ENCODE results near the gene RIPK1. TPM values are rescaled to one million over a fixed set of nuclear protein-coding genes. Genes with fewer than 3 reads are reported as not detected.
"Not testable (repeated sequence)": the region's sequence is repeated elsewhere in the genome, so short reads cannot be mapped to it uniquely, and the experiment has no call there.

Gene RIPK1
- total and polyA plus RNA-seq, 2 donors = 22.4 to 24.5 TPM

DNA sequence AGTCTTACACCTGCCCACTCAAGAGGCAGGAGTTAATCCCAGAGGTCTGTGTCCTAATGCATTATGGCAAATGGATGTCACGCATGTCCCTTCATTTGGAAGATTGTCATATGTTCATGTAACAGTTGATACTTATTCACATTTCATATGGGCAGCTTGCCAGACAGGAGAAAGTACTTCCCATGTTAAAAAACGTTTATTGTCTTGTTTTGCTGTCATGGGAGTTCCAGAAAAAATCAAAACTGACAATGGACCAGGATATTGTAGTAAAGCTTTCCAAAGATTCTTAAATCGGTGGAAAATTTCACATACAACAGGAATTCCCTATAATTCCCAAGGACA lies 13.2 kb upstream of the RIPK1 start:
- H3K27ac ChIP-seq (ENCODE audit: low read depth); DNase-seq (ENCODE audit: extremely low spot score); H3K4me1 ChIP-seq (ENCODE audit: insufficient read depth); H3K4me3 ChIP-seq (ENCODE audit: low read depth, low read length); H3K36me3 ChIP-seq (ENCODE audit: insufficient read depth): not testable (repeated sequence)
- 56% methylated on average over 3 of the region's 3 CpGs for WGBS

DNA sequence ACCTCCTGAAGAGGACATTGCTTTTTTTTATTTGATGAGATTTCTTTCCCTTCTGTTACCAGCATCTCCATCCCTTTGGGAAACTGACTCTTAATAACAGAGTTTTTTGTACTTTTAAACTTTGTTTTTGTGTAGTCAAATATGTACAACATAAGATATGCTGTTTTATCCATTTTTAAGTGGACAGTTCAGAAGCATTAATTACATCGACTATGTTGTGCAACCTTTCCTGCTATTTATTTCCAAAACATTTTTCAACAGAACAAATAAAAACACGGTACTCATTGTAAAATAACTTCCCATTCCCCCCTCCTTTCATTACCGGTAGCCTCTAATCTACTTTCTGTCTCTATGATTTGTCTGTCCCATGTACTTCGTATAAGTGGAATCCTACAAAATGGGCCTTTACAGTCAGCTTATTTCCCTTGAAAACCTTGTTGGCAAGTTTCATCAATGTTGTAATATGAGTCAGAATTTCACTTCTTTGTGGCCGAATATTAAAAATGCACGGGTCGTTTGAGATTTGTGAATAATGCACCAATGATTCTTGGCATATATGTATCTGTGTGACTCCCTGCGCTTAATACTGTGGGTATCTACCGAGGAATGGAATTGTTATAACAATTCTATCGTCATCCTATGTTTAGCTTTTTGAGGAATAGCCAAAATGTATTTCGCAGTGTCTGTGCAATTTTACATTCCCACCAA lies 11.1 kb upstream of the RIPK1 start:
- no peaks in the 10 kb centered on the region for H3K36me3 ChIP-seq (ENCODE audit: insufficient read depth)
- H3K27ac ChIP-seq (ENCODE audit: low read depth) = no peak overlapping the region
- no peaks in the 10 kb centered on the region for H3K4me1 ChIP-seq (ENCODE audit: insufficient read depth)
- H3K4me3 ChIP-seq (ENCODE audit: low read depth, low read length) = no peak overlapping the region
- WGBS = 82% methylated on average over 11 of the region's 11 CpGs
- DNase-seq (ENCODE audit: extremely low spot score) = no peak

DNA sequence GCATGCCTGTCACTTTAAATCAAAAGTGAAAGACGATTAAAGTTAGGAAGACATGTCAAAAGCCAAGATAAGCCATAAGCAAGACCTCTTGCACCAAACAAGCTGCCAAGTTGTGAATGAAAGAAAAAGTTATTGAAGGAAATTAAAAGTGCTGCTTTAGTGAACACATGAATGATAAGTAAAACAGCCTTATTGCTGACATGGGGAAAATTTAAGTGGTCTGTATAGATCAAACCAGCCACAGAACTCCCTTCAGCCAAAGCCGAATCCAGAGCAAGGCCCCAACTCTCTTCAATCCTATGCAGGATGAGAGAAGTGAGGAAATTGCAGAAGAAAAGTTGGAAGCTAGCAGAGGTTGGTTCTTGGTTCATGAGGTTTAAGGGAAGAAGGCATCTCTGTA lies 9.3 kb upstream of the RIPK1 start:
- no peak for DNase-seq (ENCODE audit: extremely low spot score)
- H3K4me3 ChIP-seq (ENCODE audit: low read depth, low read length) = no peak overlapping the region
- H3K4me1 ChIP-seq (ENCODE audit: insufficient read depth) = no peaks in the 10 kb centered on the region
- no peaks in the 10 kb centered on the region for H3K36me3 ChIP-seq (ENCODE audit: insufficient read depth)
- 62% methylated on average over 2 of the region's 2 CpGs for WGBS
- H3K27ac ChIP-seq (ENCODE audit: low read depth) = no peak overlapping the region

DNA sequence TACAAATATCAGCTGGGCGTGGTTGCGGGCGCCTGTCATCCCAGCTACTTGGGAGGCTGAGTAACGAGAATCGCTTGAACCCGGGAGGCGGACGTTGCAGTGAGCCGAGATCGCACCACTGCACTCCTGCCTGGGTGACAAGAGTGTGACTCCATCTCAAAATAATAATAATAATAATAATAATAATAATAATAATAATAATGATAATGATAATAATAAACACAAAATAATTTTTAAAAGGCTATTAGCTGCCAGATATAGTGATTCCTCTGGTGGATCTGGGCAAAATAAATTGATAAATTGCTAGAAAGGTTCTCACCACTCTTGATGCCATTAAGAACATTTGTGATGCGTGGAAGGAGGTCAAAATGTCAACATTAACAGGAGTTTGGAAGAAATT lies 8.2 kb upstream of the RIPK1 start:
- DNase-seq (ENCODE audit: extremely low spot score); H3K36me3 ChIP-seq (ENCODE audit: insufficient read depth); H3K27ac ChIP-seq (ENCODE audit: low read depth); H3K4me1 ChIP-seq (ENCODE audit: insufficient read depth); H3K4me3 ChIP-seq (ENCODE audit: low read depth, low read length): not testable (repeated sequence)
- 96% methylated on average over 11 of the region's 11 CpGs for WGBS

DNA sequence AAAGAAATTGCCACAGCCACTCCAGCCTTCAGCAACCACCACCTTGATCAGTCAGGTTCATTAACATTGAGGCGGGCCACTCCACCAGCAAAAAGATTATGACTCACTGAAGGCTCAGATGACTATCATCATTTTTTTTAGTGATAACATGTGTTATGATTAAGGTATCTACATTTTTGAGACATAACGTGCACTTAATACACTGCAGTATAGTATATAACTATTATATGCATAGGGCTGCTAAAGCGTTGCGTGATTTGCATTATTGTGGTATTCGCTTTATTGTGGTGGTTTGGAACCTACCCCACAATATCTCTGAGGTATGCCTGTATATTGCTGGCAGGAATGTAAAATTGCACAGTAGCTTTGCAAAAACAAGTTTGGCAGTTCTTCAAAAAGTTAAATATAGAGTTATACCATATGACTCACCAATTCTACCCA lies 6.8 kb upstream of the RIPK1 start:
- 86% methylated on average over 5 of the region's 5 CpGs for WGBS
- Histone ChIP-seq H3K36me3 (ENCODE audit: insufficient read depth) (no peaks in the 10 kb centered on the region), H3K4me3 (ENCODE audit: low read depth, low read length) (no peak overlapping the region), H3K4me1 (ENCODE audit: insufficient read depth) (no peaks in the 10 kb centered on the region), H3K27ac (ENCODE audit: low read depth) (no peak overlapping the region)
- DNase-seq (ENCODE audit: extremely low spot score) = no peak

DNA sequence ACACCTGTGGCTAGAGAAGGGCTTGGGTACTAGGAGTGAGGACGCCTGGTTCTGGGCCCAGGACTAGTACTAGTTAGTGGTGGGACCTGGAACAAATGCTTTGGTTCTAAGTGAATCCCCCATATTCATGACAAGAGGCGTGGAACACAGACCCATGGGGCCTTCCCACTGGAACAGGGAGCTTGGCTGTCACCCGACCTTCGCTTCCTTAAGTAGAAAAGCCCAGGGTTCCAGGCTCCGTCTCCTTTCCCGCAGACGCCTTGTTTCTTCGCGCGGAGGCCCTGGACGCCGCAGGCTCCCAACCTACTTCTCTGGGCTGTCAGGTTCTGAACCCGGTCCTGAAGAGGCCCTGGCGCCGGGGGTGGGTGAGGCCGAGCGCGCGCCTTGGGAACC lies 5.0 kb upstream of the RIPK1 start:
- Histone ChIP-seq H3K27ac (ENCODE audit: low read depth) (peak overlapping the region; percentile 97), H3K4me3 (ENCODE audit: low read depth, low read length) (peak overlapping the region; percentile 75)
- not testable (repeated sequence) for H3K4me1 ChIP-seq (ENCODE audit: insufficient read depth); H3K36me3 ChIP-seq (ENCODE audit: insufficient read depth); DNase-seq (ENCODE audit: extremely low spot score)
- WGBS = 4% methylated on average over 14 of the region's 19 CpGs

DNA sequence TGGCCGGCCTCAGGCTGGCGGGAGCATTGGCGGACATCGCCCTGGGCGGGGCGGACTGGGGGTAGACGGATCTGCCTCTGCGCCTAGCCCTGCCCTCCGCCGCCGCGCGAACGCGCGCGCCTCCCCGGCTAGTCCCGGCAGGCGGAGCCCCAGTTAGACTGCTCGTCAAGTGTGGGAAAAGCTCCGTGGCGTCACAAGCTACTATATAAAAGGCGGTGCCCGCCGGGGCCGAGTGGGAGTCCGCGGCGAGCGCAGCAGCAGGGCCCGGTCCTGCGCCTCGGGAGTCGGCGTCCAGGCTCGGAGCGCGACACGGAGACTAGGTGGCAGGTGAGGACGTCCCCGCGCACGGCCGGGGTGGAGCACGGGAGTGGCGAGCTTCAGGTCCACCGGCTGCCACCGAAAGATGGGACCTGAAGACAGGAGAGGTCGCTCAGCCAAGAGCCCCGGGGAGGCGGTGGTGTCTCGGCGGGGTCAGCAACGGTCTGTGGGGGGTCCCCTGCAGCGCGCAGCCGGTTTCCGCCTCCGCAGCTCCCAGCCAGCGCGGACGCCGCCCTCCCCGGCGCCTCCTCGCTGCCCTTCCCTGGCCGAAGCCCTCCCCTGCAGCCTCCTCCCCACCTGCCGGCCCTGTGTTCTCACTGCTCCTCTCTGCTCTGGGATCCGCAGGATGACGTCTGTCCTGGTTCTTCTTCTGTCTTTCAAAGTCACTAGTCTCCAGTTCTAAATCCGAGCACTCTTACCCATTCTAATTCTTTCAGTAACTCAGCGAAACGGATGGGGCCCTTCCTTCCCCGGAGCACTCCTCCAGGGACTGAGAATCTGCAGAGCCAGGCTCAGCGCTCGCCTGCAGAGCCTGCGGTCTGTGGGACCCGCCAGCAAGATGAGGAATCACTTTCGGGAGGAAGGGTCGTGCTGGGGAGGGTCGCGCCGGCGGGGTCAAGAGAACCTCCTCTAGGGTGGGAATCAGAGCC lies 4.3 kb upstream of the RIPK1 start:
- DNase-seq (ENCODE audit: extremely low spot score) = peak; percentile 56
- WGBS = under 1% methylated on average over 85 of the region's 85 CpGs
- Histone ChIP-seq H3K4me3 (ENCODE audit: low read depth, low read length) (peak overlapping the region; percentile 75), H3K4me1 (ENCODE audit: insufficient read depth) (no peaks in the 10 kb centered on the region), H3K27ac (ENCODE audit: low read depth) (peak overlapping the region; percentile 97), H3K36me3 (ENCODE audit: insufficient read depth) (no peaks in the 10 kb centered on the region)

DNA sequence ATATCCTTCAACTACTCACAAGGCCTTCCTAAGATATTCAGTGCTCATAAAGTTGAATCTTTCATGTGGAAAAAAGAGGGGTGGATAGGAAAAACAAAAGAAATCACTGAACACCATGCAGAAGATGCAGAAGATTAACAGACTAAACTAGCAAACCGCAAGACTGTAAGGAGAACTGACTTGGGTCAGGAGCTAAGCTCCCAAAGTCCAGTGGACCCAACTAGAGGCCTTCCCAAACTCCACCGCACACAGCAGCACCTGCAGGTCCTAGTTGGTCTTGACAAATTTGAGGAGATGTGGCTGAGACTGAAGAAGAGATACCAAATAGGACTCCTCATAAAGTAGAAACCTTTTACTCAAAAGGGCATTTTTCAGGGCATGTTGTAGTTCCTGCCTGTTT lies 3.3 kb downstream of the RIPK1 start:
- H3K36me3 ChIP-seq (ENCODE audit: insufficient read depth) = no peaks in the 10 kb centered on the region
- H3K4me3 ChIP-seq (ENCODE audit: low read depth, low read length) = no peak overlapping the region
- no peak for DNase-seq (ENCODE audit: extremely low spot score)
- no peak overlapping the region for H3K27ac ChIP-seq (ENCODE audit: low read depth)
- WGBS = 92% methylated on average over 2 of the region's 2 CpGs
- H3K4me1 ChIP-seq (ENCODE audit: insufficient read depth) = peaks cover 4% of the 10 kb centered on the region

DNA sequence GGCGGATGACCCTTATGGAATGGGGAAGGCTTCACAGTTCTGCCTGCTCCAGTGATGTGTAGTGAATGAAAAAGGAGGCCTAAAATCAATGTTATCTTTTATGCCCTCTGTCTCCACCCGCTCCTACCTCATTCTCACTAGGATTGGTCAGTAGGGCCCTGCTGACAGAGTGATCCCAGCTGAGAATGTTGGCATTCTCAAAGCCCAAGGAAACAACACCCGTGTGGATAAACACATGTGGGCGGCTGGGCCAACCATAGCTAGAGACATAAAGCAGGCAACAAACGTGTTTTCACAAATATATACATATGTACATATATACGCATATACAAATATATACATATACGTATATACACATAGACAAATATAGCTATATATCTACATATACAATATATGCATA lies 4.5 kb downstream of the RIPK1 start:
- H3K27ac ChIP-seq (ENCODE audit: low read depth) = no peak overlapping the region
- peaks cover 4% of the 10 kb centered on the region for H3K4me1 ChIP-seq (ENCODE audit: insufficient read depth)
- WGBS = 77% methylated on average over 7 of the region's 7 CpGs
- no peak for DNase-seq (ENCODE audit: extremely low spot score)
- H3K36me3 ChIP-seq (ENCODE audit: insufficient read depth) = peaks cover 3% of the 10 kb centered on the region
- H3K4me3 ChIP-seq (ENCODE audit: low read depth, low read length) = no peak overlapping the region

DNA sequence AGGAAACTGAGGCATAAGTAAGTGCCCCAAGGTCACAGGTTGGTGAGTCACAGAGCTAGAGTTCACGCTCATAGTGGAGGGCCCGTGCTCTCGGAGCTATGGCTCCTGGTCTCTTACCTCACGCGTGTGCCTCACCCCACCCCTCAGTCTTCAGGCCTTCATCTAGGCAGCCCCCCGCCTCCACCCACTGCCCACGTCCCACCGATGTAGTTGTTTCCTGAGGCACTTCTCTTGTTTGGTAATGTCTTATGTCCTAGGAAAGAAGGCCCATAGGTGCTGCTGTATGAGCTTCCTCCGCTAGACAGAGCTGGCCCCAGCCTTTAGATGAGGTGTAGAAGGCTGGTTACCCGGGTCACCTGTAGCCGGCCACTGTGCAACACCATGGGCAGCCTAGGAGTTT lies 5.1 kb downstream of the RIPK1 start:
- Histone ChIP-seq H3K4me3 (ENCODE audit: low read depth, low read length) (no peak overlapping the region), H3K27ac (ENCODE audit: low read depth) (no peak overlapping the region), H3K4me1 (ENCODE audit: insufficient read depth) (peaks cover 4% of the 10 kb centered on the region), H3K36me3 (ENCODE audit: insufficient read depth) (peaks cover 3% of the 10 kb centered on the region)
- no peak for DNase-seq (ENCODE audit: extremely low spot score)
- 98% methylated on average over 11 of the region's 11 CpGs for WGBS

DNA sequence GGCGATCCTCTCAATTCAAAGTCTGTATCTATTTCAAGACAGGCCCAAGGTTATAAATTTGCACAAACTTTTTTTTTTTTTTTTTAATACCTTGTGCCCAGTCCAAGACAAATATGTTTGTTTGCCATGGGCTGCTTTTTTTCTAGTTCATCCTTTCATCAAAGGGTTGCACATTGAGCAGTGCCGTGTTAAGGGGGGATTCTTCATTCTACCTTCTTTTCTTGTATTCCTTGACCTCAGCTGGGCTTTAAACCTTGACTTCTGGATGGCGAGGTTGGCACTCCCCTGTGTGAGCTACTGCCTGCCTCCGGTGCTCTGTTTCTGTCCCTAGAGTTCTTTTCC lies 7.4 kb downstream of the RIPK1 start:
- Histone ChIP-seq H3K27ac (ENCODE audit: low read depth) (no peak overlapping the region), H3K4me3 (ENCODE audit: low read depth, low read length) (no peak overlapping the region), H3K36me3 (ENCODE audit: insufficient read depth) (peaks cover 5% of the 10 kb centered on the region), H3K4me1 (ENCODE audit: insufficient read depth) (peaks cover 4% of the 10 kb centered on the region)
- DNase-seq (ENCODE audit: extremely low spot score) = no peak
- WGBS = 57% methylated on average over 4 of the region's 4 CpGs

DNA sequence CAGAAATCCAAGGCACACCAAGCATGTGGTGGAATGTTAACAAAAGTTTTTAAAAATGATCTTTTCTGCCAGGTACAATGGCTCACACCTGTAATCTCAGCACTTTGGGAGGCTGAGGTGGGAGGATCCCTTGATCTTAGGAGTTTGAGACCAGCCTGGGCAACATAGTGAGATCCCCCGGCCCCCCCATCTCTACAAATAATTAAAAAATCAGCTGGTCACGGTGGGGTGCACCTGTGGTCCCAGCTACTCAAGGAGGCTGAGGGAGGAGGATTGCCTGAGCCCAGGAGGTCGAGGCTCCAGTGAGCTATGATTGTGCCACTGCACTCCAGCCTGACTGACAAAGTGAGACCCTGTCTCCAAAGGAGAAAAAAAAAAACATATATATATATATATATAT lies 8.0 kb downstream of the RIPK1 start:
- peaks cover 4% of the 10 kb centered on the region for H3K4me1 ChIP-seq (ENCODE audit: insufficient read depth)
- H3K36me3 ChIP-seq (ENCODE audit: insufficient read depth) = peaks cover 9% of the 10 kb centered on the region
- WGBS = 89% methylated on average over 3 of the region's 3 CpGs
- H3K4me3 ChIP-seq (ENCODE audit: low read depth, low read length) = no peak overlapping the region
- H3K27ac ChIP-seq (ENCODE audit: low read depth) = no peak overlapping the region
- no peak for DNase-seq (ENCODE audit: extremely low spot score)

DNA sequence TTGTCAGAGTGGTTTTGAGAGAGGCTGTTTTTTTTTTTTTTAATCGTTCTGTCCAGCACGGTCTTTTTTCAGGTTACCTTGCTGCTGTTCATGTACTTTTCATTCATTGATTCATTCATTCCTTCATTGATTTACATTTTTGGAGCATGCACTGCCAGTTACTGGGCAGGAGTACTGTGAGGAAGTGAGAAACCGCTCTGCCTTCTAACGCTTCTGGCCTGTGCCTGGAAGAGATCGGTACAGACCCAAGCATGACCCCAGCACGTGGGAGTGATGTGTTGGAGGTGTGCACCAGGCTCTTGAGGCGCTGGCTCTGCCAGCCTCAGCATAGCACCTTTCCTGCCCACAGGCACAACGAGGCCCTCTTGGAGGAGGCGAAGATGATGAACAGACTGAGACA lies 9.1 kb downstream of the RIPK1 start:
- Histone ChIP-seq H3K4me1 (ENCODE audit: insufficient read depth) (peaks cover 2% of the 10 kb centered on the region), H3K36me3 (ENCODE audit: insufficient read depth) (peaks cover 9% of the 10 kb centered on the region), H3K4me3 (ENCODE audit: low read depth, low read length) (no peak overlapping the region), H3K27ac (ENCODE audit: low read depth) (no peak overlapping the region)
- no peak for DNase-seq (ENCODE audit: extremely low spot score)
- 90% methylated on average over 9 of the region's 9 CpGs for WGBS

DNA sequence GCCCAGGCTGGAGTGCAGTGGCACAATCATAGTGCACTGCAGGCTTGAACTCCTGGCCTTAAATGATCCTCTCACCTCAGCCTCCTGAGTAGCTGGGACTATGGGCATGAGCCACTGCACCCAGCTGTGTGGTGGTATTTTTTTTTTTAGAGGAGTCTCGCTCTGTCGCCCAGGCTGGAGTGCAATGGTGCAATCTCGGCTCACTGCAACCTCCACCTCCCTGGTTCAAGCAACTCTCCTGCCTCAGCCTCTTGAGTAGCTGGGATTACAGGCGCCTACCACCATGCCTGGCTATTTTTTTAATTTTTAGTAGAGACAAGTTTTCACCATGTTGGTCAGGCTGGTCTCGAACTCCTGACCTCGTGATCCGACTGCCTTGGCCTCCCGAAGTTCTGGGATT lies 10.7 kb downstream of the RIPK1 start:
- WGBS = 98% methylated on average over 8 of the region's 8 CpGs

More for the DNA sequence above, 10.7 kb downstream of the RIPK1 start:
- DNase-seq (ENCODE audit: extremely low spot score); H3K4me3 ChIP-seq (ENCODE audit: low read depth, low read length); H3K4me1 ChIP-seq (ENCODE audit: insufficient read depth); H3K36me3 ChIP-seq (ENCODE audit: insufficient read depth); H3K27ac ChIP-seq (ENCODE audit: low read depth): not testable (repeated sequence)

All from urinary bladder (tissue), 4 donors.